Measurements from ENCODE around the gene SYNGR3.
"Not testable (repeated sequence)": the region's sequence is repeated elsewhere in the genome, so short reads cannot be mapped to it uniquely, and the experiment has no call there.

Gene SYNGR3

GRCh38 chr16:2030036-2030435, 40.3 kb downstream of the SYNGR3 start:
- DNase-seq, result no peak

GRCh38 chr16:2031081-2031577, 41.4 kb downstream of the SYNGR3 start:
- DNase-seq, result no peak

- no peak for DNase-seq
These were observed 42.7 kb downstream of the SYNGR3 start for GRCh38 chr16:2032285-2033056.

- no peak for DNase-seq
These were observed 43.5 kb downstream of the SYNGR3 start for GRCh38 chr16:2033057-2033908.

- not testable (repeated sequence) for DNase-seq
These were observed 44.3 kb downstream of the SYNGR3 start for GRCh38 chr16:2033909-2034695.

- DNase-seq, result no peak
These were observed 45.1 kb downstream of the SYNGR3 start for GRCh38 chr16:2034696-2035430.

- DNase-seq, result no peak
These were observed 45.8 kb downstream of the SYNGR3 start for GRCh38 chr16:2035431-2036199.

- DNase-seq, result no peak
These were observed 46.6 kb downstream of the SYNGR3 start for GRCh38 chr16:2036200-2036966.

GRCh38 chr16:2037115-2037514, 47.3 kb downstream of the SYNGR3 start:
- no peak for DNase-seq

GRCh38 chr16:2037647-2038381, 48.0 kb downstream of the SYNGR3 start:
- no peak for DNase-seq

GRCh38 chr16:2038382-2039231, 48.8 kb downstream of the SYNGR3 start:
- DNase-seq, result no peak

GRCh38 chr16:2039274-2040031, 49.7 kb downstream of the SYNGR3 start:
- no peak for DNase-seq

GRCh38 chr16:2040041-2040786, 50.4 kb downstream of the SYNGR3 start:
- DNase-seq, result no peak

- DNase-seq, result no peak
These were observed 51.2 kb downstream of the SYNGR3 start for GRCh38 chr16:2040787-2041522.

- DNase-seq, result no peak
These were observed 52.6 kb downstream of the SYNGR3 start for GRCh38 chr16:2042171-2042985.
